Thyroid gland (tissue), 4 donors: ENCODE data around the gene ZNF716.

Source experiments
- CTCF ChIP-seq, 6 experiments: fragments of 200-600 bp in 3 of 6; fragments of 450-650 bp in 3 of 6; sonication (generic) in 3 of 6; IDR thresholded peaks; one replicate each; pipeline ENCODE4 v1.5.1; 2016 to 2019; ENCODE audit warnings: antibody characterized with exemption in 6 of 6, mild to moderate bottlenecking in 2 of 6, inconsistent platforms in 1 of 6, moderate library complexity in 1 of 6
- POLR2A ChIP-seq, 2 donors: fragments of 450-650 bp; IDR thresholded peaks; one replicate each; pipeline ENCODE4 v1.6.1; 2017; ENCODE audit warnings: antibody characterized with exemption in 2 of 2, mild to moderate bottlenecking in 2 of 2, moderate library complexity in 1 of 2

DNA sequence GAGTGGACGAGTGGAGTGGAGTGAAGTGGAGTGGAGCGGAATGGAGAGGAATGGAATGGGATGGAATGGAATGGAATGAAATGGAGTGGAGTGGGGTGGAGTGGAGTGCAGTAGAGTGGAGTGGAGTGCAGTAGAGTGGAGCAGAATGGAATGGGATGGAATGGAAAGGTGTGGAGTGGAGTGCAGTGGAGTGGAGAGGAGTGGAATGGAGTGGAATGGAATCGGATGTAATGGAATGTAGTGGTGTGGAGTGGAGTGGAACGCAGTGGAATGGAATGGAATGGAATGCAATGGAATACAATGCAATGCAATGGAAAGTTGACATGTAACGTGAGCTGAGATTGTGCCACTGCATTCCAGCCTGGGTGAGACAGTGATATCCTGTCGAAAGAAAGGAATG is 46.4 kb downstream of the ZNF716 start:
- TF ChIP-seq CTCF (IDR thresholded peaks at IDR 0.05) = no peak
- TF ChIP-seq POLR2A (IDR thresholded peaks at IDR 0.05) = no peak
